HEK293 (cell line): Measurements from ENCODE around the gene BET1.

Source experiments
- CTCF ChIA-PET: fragments of 350-600 bp; formaldehyde crosslinking; extraction: SDS; loops from one replicate; lab custom pipeline; 2021; ENCODE audit warnings: antibody characterized with exemption; lab: Yijun Ruan, JAX
- POLR2A ChIA-PET: fragments of 300-600 bp; formaldehyde crosslinking; extraction: SDS; loops from one replicate; lab custom pipeline; 2020; ENCODE audit warnings: antibody characterized with exemption, inconsistent platforms; lab: Yijun Ruan, JAX
- H3K27ac ChIP-seq: fragments of 200-500 bp; sonication (Bioruptor generic); 2 replicates; pipeline ENCODE4 v1.5.1; 2014; ENCODE audit warnings: low read depth, low read length, control low read depth, inconsistent platforms; ENCODE audit errors: extremely low read depth
- H3K36me3 ChIP-seq, 2 experiments: fragments of 200-500 bp in 1 of 2; sonication (Bioruptor generic) in 1 of 2; 1 replicate in 1 of 2; 2 replicates in 1 of 2; pipeline ENCODE4 v1.5.1; 2014 to 2017; ENCODE audit warnings: inconsistent platforms in 2 of 2, low read length in 2 of 2; ENCODE audit not compliant: control insufficient read depth in 2 of 2, insufficient read depth in 1 of 2
- H3K4me1 ChIP-seq: fragments of 200-500 bp; sonication (Bioruptor generic); 2 replicates; pipeline ENCODE4 v1.5.1; 2014; ENCODE audit warnings: mild to moderate bottlenecking, low read length, inconsistent platforms; ENCODE audit not compliant: control insufficient read depth, insufficient read depth
- H3K4me3 ChIP-seq: 2 replicates; pipeline ENCODE4 v1.5.1; 2011; ENCODE audit warnings: low read depth, mild to moderate bottlenecking, control low read depth, low read length, moderate library complexity
- H3K9me3 ChIP-seq: fragments of 200-500 bp; sonication (Bioruptor generic); 2 replicates; pipeline ENCODE4 v1.5.1; 2014; ENCODE audit warnings: low read depth, low read length, inconsistent platforms; ENCODE audit not compliant: control insufficient read depth, insufficient read depth
- GLI4 ChIP-seq: fragments of 450-650 bp; formaldehyde crosslinking; IDR thresholded peaks from 2 replicates; pipeline ENCODE4 v1.5.1; 2016; ENCODE audit warnings: missing biosample characterization, missing genetic modification characterization
- IKZF3 ChIP-seq: fragments of 450-650 bp; IDR thresholded peaks from 2 replicates; pipeline ENCODE4 v1.5.0; 2018; ENCODE audit warnings: missing biosample characterization, mild to moderate bottlenecking, missing genetic modification characterization, moderate library complexity
- SETDB1 ChIP-seq: IDR thresholded peaks from one replicate; pipeline ENCODE4 v1.6.1; 2017; ENCODE audit warnings: mild to moderate bottlenecking, low read length, moderate library complexity, mixed read lengths; ENCODE audit not compliant: insufficient read length
- YY1 ChIP-seq: fragments of 450-650 bp; formaldehyde crosslinking; IDR thresholded peaks from 2 replicates; pipeline ENCODE4 v1.5.1; 2018; ENCODE audit warnings: missing biosample characterization, missing genetic modification characterization
- ZBTB7A ChIP-seq: fragments of 450-650 bp; formaldehyde crosslinking; IDR thresholded peaks from 2 replicates; pipeline ENCODE4 v1.5.1; 2016; ENCODE audit warnings: low read depth, missing biosample characterization, missing genetic modification characterization
- ZBTB8A ChIP-seq: fragments of 450-650 bp; formaldehyde crosslinking; IDR thresholded peaks from 2 replicates; pipeline ENCODE4 v1.5.1; 2016; ENCODE audit warnings: missing biosample characterization, missing genetic modification characterization
- ZNF140 ChIP-seq: fragments of 450-650 bp; formaldehyde crosslinking; IDR thresholded peaks from 2 replicates; pipeline ENCODE4 v1.5.1; 2016; ENCODE audit warnings: missing biosample characterization, missing genetic modification characterization
- ZNF146 ChIP-seq: fragments of 450-650 bp; formaldehyde crosslinking; IDR thresholded peaks from 2 replicates; pipeline ENCODE4 v1.5.1; 2016; ENCODE audit warnings: missing biosample characterization, missing genetic modification characterization
- ZNF175 ChIP-seq: fragments of 450-650 bp; formaldehyde crosslinking; IDR thresholded peaks from 2 replicates; pipeline ENCODE4 v1.5.1; 2016; ENCODE audit warnings: missing biosample characterization, missing genetic modification characterization
- ZNF19 ChIP-seq: fragments of 450-650 bp; formaldehyde crosslinking; IDR thresholded peaks from 2 replicates; pipeline ENCODE4; 2016; ENCODE audit warnings: missing biosample characterization, missing genetic modification characterization, low read depth
- ZNF214 ChIP-seq: fragments of 450-650 bp; formaldehyde crosslinking; IDR thresholded peaks from 2 replicates; pipeline ENCODE4 v1.5.1; 2017; ENCODE audit warnings: missing biosample characterization, mild to moderate bottlenecking, missing genetic modification characterization, borderline replicate concordance
- ZNF223 ChIP-seq: fragments of 450-650 bp; formaldehyde crosslinking; IDR thresholded peaks from 2 replicates; pipeline ENCODE4 v1.5.1; 2016; ENCODE audit warnings: missing biosample characterization, missing genetic modification characterization
- ZNF335 ChIP-seq: fragments of 450-650 bp; formaldehyde crosslinking; conservative IDR thresholded peaks from 2 replicates; pipeline ENCODE4 v1.5.1; 2016; ENCODE audit warnings: missing biosample characterization, missing genetic modification characterization
- ZNF37A ChIP-seq: fragments of 450-650 bp; IDR thresholded peaks from 2 replicates; pipeline ENCODE4 v1.5.1; 2018; ENCODE audit warnings: missing biosample characterization, missing genetic modification characterization
- ZNF416 ChIP-seq: fragments of 450-650 bp; formaldehyde crosslinking; IDR thresholded peaks from 2 replicates; pipeline ENCODE4 v1.5.1; 2016; ENCODE audit warnings: missing biosample characterization, missing genetic modification characterization
- ZNF423 ChIP-seq: fragments of 450-650 bp; formaldehyde crosslinking; IDR thresholded peaks from 2 replicates; pipeline ENCODE4 v1.5.1; 2016; ENCODE audit warnings: missing biosample characterization, missing genetic modification characterization
- ZNF426 ChIP-seq: fragments of 450-650 bp; formaldehyde crosslinking; IDR thresholded peaks from 2 replicates; pipeline ENCODE4 v1.5.1; 2017; ENCODE audit warnings: missing biosample characterization, missing genetic modification characterization, mild to moderate bottlenecking, inconsistent platforms, moderate library complexity
- ZNF518A ChIP-seq: fragments of 450-650 bp; formaldehyde crosslinking; conservative IDR thresholded peaks from 2 replicates; pipeline ENCODE4 v1.5.1; 2016; ENCODE audit warnings: low read depth, missing biosample characterization, missing genetic modification characterization
- ZNF585B ChIP-seq: fragments of 450-650 bp; formaldehyde crosslinking; IDR thresholded peaks from 2 replicates; pipeline ENCODE4 v1.5.1; 2016; ENCODE audit warnings: missing biosample characterization, missing genetic modification characterization
- ZNF600 ChIP-seq: fragments of 450-650 bp; formaldehyde crosslinking; IDR thresholded peaks from 2 replicates; pipeline ENCODE4 v1.5.1; 2016; ENCODE audit warnings: missing biosample characterization, missing genetic modification characterization
- ZNF837 ChIP-seq: fragments of 450-650 bp; formaldehyde crosslinking; IDR thresholded peaks from 2 replicates; pipeline ENCODE4 v1.5.1; 2016; ENCODE audit warnings: missing biosample characterization, missing genetic modification characterization
- TF ChIP-seq, protein P1 (sequence below): fragments of 450-650 bp; formaldehyde crosslinking; IDR thresholded peaks from 2 replicates; pipeline ENCODE4 v1.5.1; 2016; ENCODE audit warnings: missing biosample characterization, missing genetic modification characterization, low read depth
- TF ChIP-seq, protein P2 (sequence below): fragments of 450-650 bp; formaldehyde crosslinking; conservative IDR thresholded peaks from 2 replicates; pipeline ENCODE4 v1.5.1; 2016; ENCODE audit warnings: low read depth, missing biosample characterization, missing genetic modification characterization
- TF ChIP-seq, protein P3 (sequence below): fragments of 450-650 bp; formaldehyde crosslinking; IDR thresholded peaks from 2 replicates; pipeline ENCODE4 v1.5.1; 2016; ENCODE audit warnings: missing biosample characterization, missing genetic modification characterization

BET1 gene

DNA sequence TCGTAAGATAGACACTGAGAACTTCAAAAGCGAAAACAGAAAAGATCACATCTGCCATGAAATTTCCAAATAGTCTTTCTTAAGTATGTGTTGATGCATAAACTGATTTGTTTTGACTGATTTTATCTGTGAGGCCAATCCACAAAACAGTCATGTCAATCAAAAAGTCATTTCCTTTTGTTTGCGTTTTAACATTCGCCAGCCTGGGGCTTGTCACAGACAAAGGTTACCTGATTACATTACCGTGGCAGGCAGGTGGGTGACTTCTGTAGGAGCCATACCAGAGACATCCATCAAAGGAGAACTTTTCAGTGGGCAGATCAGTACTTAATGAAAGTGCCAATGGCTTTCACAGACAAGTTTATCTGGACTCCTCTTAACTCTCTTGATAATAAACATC is 45.5 kb upstream of the BET1 start:
- POLR2A ChIA-PET: no interaction called here
- CTCF ChIA-PET: no interaction called here
- Histone ChIP-seq H3K9me3 (no peaks in the 10 kb centered on the region), H3K4me1 (no peaks in the 10 kb centered on the region), H3K27ac (no peak overlapping the region), H3K4me3 (no peak overlapping the region), H3K36me3 (no peaks in the 10 kb centered on the region)
- no peak for TF ChIP-seq ZNF214 (tag by site-specific recombination)
- TF ChIP-seq, protein P1, sequence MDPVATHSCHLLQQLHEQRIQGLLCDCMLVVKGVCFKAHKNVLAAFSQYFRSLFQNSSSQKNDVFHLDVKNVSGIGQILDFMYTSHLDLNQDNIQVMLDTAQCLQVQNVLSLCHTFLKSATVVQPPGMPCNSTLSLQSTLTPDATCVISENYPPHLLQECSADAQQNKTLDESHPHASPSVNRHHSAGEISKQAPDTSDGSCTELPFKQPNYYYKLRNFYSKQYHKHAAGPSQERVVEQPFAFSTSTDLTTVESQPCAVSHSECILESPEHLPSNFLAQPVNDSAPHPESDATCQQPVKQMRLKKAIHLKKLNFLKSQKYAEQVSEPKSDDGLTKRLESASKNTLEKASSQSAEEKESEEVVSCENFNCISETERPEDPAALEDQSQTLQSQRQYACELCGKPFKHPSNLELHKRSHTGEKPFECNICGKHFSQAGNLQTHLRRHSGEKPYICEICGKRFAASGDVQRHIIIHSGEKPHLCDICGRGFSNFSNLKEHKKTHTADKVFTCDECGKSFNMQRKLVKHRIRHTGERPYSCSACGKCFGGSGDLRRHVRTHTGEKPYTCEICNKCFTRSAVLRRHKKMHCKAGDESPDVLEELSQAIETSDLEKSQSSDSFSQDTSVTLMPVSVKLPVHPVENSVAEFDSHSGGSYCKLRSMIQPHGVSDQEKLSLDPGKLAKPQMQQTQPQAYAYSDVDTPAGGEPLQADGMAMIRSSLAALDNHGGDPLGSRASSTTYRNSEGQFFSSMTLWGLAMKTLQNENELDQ (tag by site-specific recombination): no peak
- TF ChIP-seq ZNF19 (tag by site-specific recombination): no peak
- TF ChIP-seq ZBTB8A (tag by site-specific recombination): no peak
- TF ChIP-seq ZNF223 (tag by site-specific recombination): no peak
- no peak for TF ChIP-seq ZNF585B
- TF ChIP-seq IKZF3 (tag by site-specific recombination): no peak
- no peak for TF ChIP-seq ZNF140
- TF ChIP-seq, protein P2, sequence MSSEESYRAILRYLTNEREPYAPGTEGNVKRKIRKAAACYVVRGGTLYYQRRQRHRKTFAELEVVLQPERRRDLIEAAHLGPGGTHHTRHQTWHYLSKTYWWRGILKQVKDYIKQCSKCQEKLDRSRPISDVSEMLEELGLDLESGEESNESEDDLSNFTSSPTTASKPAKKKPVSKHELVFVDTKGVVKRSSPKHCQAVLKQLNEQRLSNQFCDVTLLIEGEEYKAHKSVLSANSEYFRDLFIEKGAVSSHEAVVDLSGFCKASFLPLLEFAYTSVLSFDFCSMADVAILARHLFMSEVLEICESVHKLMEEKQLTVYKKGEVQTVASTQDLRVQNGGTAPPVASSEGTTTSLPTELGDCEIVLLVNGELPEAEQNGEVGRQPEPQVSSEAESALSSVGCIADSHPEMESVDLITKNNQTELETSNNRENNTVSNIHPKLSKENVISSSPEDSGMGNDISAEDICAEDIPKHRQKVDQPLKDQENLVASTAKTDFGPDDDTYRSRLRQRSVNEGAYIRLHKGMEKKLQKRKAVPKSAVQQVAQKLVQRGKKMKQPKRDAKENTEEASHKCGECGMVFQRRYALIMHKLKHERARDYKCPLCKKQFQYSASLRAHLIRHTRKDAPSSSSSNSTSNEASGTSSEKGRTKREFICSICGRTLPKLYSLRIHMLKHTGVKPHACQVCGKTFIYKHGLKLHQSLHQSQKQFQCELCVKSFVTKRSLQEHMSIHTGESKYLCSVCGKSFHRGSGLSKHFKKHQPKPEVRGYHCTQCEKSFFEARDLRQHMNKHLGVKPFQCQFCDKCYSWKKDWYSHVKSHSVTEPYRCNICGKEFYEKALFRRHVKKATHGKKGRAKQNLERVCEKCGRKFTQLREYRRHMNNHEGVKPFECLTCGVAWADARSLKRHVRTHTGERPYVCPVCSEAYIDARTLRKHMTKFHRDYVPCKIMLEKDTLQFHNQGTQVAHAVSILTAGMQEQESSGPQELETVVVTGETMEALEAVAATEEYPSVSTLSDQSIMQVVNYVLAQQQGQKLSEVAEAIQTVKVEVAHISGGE (tag by site-specific recombination): no peak
- TF ChIP-seq ZNF426 (tag by site-specific recombination): no peak
- no peak for TF ChIP-seq ZNF837 (tag by site-specific recombination)
- TF ChIP-seq SETDB1: no peak

DNA sequence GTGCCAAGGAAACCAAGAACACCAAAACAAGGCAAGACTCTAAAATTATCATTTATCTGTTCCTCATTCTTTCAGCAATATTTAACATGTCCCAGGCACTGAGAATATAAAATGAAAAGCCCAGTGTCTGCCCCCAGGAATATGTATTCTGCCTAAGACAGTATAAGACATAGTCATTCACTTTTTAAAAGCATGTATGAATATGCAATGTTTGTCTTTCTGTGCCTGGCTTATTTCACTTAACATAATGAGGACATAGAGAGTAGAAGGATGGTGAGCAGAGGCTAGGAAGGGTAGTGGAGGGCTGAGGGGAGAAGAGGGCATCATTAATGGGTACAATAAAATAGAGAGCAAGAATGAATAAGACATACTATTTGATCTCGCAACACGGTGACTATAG is 44.6 kb upstream of the BET1 start:
- CTCF ChIA-PET: no interaction called here
- H3K9me3 ChIP-seq: no peaks in the 10 kb centered on the region
- TF ChIP-seq ZNF423 (tag by site-specific recombination) (no peak), ZNF37A (tag by site-specific recombination) (no peak), ZNF146 (no peak), ZNF335 (no peak), ZBTB7A (tag by site-specific recombination) (no peak), GLI4 (no peak), ZNF416 (tag by site-specific recombination) (no peak), YY1 (tag by site-specific recombination) (no peak), ZNF518A (tag by site-specific recombination) (no peak), ZNF175 (tag by site-specific recombination) (no peak), ZNF600 (tag by site-specific recombination) (no peak)
- TF ChIP-seq, protein P3, sequence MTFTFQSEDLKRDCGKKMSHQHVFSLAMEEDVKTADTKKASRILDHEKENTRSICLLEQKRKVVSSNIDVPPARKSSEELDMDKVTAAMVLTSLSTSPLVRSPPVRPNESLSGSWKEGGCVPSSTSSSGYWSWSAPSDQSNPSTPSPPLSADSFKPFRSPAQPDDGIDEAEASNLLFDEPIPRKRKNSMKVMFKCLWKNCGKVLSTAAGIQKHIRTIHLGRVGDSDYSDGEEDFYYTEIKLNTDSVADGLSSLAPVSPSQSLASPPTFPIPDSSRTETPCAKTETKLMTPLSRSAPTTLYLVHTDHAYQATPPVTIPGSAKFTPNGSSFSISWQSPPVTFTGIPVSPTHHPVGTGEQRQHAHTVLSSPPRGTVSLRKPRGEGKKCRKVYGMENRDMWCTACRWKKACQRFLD (tag by site-specific recombination): no peak

More for the DNA sequence above, 44.6 kb upstream of the BET1 start:
- Histone ChIP-seq H3K4me1 (no peaks in the 10 kb centered on the region), H3K4me3 (no peak overlapping the region), H3K27ac (no peak overlapping the region), H3K36me3 (no peaks in the 10 kb centered on the region)
- POLR2A ChIA-PET: no interaction called here
